ENCODE results near the gene PTPN5.

The PTPN5 gene

GRCh38 chr11:18772211-18772610, 19.4 kb downstream of the PTPN5 start:
- DNase-seq: no peak

DNA sequence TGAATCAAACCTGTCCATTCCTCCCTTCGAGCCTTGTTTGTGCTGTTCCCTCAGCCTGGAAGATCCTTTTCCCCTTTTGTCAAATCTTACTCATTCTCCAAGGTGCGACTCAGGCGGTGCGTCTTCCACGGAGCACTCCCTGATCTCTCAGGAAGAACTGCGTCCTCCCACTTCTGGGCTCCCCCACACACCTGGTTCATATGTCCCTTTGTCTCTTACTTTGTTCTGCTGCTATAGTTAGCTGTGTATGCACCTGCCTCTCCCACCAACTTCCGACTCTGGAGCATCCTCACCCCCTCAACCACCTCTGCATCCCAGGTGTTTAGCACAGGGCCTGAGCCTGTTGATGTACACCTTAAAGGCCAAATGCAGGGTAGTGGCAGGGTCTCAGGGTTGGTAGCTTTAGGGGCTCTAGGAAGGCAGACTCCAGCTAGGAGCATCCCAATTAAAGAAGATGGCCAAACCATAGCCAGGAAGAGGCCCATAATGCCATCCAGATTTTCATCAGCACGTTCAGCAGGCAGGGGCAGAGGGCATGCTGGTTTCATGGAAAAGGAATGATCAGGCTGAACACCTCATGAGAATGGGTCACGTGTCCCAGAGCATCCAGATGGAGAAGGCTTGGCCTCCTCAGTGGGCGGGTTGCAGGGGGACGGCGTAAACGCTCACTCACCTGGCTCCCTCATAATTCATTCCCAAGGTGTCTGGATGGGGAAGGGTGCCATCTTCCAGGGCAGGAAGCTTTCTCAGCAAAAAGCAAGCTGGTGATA, 20.1 kb downstream of the PTPN5 start:
- DNase-seq: no peak

DNA sequence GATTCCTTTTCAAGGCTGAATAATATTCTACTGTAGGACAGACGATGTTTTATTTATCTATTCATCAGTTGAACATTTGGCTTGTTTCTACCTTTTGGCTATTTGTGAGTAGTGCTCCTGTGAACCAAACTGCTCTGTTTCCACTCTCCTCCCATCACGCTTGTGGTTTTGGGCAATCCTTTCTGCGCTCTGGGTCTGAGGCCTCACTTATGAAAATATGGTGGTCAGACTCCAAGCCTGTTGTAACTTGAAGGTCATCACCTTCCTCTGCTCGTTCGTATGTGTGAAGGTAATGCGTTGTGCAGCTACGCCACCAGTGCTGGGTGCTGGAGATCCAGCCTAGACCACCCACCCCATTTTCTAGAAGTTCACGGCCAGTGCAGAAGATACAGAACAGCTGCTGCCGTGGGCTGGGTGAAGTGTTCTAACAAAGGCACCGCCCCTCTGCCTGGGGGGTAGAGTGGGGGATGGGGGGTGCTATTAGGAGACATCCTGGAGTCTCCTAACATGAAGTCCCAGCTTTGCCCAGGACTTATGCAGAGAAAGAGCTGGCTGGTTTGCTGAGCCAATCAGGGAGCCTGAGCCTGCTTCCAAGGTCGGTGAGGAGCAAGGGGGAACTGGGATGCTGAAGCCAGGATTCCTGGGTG, 21.0 kb downstream of the PTPN5 start:
- no peak for DNase-seq

DNA sequence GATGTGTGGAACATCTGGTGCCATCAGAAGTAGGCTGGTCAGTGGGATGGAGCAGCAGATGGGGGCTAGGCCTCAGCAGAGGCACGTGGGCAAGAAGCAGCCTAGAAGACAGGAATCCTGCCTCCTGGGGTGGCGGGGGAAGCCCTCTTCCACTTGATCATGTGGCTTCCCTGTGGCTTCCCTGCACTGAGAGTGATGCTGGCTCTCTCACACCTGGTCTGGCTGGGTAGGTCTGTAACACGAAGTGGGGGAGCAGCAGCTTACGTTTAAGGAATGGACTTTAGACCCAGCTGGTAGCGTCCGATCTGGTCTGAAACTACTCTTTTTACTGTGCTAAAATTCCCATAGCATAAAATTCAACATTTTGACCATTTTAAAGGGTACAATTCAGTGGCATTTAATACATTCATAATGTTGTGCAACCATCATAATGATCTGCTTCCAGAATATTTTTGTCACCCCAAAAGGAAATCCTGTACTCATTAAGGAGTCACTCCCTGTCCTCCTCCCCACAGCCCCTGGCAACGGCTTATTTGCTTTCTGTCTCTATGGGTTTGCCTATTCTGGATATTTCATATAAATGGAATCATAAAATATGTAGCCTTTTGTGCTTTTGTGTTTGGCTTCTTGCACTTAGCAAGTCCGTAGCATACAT, 21.7 kb downstream of the PTPN5 start:
- no peak for DNase-seq

DNA sequence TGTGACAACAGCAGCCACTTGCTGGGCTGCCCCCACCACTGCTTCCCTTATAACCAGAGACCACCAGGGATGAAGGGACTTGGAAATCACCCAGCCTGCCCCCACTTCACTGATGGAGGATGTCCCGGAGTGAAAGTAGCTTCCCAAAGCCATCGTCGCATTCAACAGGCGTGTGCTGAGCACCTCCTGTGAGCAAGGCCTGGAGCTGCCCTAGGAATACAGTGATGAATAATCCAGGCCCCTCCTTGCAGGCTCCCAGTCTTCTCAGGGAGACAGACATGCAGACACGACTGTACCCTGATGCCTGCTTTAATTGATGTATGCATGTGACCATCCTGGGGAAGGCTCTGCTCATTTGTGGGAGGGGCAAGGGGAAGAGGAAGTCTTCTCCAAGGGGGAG, 22.6 kb downstream of the PTPN5 start:
- DNase-seq: no peak

GRCh38 chr11:18768472-18768901, 23.1 kb downstream of the PTPN5 start:
- no peak for DNase-seq

- no peak for DNase-seq
These were observed 25.6 kb downstream of the PTPN5 start for GRCh38 chr11:18766015-18766414.

DNA sequence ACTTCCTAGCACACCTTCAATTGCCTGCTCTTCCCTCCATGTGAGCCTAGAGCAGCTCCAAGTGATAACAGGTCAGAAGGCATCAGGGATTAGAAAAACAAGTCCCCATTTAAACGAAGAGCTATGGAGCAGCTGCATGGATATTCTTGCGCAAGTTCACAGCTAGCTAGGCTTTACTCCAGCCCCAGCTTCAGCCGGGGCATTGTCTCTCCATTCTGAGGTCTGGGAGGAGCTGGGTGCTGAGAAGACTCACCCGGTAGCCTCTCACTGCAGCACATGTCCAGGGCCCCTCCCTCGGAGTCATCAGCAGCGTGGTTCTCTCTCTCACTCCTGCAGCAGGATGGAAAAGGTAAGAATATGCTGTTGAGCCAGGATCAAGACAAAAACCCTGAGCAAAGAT, 26.0 kb downstream of the PTPN5 start:
- DNase-seq: no peak

DNA sequence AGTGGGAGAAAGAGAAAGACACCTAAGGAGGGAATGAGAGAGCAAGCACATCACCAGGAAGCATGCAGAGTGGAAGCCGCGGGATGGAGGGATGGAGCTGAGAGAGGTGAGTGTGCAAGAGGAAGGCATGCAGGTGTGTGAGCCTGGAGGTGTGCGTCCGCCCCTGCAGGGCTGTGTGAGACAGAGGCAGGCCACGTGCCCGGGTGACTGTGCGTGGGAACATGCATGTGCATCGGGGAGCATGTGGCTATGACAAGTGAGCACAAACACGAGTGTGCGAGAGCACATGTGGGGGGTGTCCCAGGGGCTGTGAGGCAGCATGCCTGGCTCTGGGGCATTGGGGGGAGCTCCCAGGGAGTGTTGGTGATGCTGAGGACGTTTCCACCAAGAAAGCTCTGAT, 29.9 kb downstream of the PTPN5 start:
- no peak for DNase-seq

GRCh38 chr11:18761144-18761543, 30.5 kb downstream of the PTPN5 start:
- no peak for DNase-seq

DNA sequence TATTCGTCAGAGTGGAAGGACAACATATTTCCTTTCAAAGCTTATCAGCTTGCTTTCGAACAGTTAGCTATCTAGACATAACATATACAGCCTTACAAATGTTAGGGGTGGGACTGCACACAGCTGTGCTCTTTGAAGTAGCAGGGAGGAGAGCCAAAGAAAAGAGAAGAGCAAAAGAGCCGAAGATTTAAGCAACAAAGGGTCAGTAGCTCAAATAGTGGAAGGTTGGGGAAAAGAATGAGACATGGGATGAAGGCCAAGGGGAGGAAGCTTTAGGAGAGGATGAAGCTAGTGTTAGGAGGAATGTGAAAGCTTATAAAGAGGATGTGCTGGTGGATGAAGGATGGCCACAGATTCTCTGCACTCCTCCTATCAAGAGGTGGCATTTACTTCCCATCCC, 33.8 kb downstream of the PTPN5 start:
- no peak for DNase-seq

GRCh38 chr11:18756889-18757288, 34.7 kb downstream of the PTPN5 start:
- no peak for DNase-seq

- DNase-seq: no peak
These were observed 37.3 kb downstream of the PTPN5 start for GRCh38 chr11:18754308-18754707.

GRCh38 chr11:18752502-18752901, 39.1 kb downstream of the PTPN5 start:
- DNase-seq: no peak

GRCh38 chr11:18750944-18751343, 40.7 kb downstream of the PTPN5 start:
- DNase-seq: no peak

DNA sequence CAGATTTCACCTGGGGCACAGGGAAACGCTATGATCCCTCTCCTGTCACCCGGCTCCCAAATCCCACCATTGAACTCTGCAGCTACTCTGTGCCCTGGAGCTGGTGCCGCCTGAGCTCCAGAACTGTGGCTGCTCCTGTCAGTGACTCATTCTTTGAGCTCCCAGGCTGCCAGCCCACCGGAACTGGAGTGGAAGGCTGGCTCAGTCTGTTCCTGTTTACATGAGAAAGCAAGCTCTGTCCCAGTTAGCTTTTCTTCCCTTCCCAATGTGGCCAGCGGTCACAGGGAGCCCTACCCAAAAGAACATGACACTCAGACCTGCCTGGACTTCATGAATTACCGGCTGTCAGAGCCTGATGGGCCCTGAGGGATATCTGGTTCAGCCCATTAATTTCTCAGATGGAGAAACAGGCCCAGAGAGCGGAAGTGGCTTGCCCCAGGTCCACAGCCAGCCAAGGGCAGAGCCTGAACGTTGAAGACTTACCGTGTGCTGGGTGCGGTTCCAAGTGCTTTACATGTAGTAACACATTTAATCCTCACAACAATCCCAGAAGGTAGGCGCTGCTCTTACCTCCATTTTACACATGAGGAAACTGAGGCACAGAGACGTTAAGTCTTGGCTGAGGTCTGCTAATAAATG, 41.8 kb downstream of the PTPN5 start:
- no peak for DNase-seq

DNA sequence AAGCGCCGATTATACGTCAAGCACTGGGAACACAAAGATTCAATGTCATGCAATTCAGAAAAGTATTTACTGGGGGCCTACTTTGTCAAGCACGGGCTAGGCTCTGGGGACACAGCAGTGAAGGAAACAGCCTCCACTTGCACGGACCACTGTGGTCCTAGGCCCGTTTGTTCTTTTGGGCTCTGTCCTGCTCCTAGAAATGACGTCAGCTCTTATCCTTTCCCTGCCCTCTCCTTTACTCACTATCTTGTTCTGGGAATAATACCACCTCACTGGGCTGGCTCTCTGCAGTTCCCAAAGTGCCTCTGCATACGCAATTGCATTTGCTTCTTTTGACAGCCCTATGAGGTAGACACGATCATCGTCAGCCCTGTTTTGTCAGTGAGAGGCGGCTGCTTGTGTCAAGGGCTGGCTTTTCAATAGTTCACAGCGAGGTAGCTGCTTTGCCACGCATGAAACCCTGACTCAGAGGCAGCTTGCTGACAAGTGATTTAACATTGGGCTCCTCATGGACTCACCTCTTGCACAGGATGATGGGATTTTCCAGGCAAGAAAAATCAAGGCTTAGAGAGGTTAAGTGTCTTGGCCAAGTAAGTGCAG, 42.7 kb downstream of the PTPN5 start:
- DNase-seq: no peak

GRCh38 chr11:18745251-18745650, 46.3 kb downstream of the PTPN5 start:
- DNase-seq: no peak

GRCh38 chr11:18743900-18744514, 47.6 kb downstream of the PTPN5 start:
- DNase-seq: no peak

DNA sequence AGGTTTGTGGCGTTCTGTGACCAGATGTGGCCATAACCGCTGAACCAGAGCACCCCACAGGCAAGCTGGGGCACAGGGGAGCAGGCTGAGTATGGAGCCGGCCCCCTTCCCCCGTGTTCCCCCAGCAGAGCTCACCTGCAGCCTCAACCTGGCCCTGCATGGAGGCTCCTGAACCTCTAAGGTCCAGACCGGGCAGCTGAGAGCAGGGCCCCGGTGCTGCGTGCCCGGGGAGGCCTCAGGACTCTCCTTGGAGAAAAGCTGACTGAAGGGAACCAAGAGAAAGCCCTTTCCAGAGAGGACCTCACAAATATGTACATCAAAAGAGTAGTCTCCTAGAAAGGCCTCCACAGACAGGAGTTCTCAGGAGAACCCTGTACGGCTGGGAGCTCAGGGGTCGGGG, 48.2 kb downstream of the PTPN5 start:
- DNase-seq: no peak

DNA sequence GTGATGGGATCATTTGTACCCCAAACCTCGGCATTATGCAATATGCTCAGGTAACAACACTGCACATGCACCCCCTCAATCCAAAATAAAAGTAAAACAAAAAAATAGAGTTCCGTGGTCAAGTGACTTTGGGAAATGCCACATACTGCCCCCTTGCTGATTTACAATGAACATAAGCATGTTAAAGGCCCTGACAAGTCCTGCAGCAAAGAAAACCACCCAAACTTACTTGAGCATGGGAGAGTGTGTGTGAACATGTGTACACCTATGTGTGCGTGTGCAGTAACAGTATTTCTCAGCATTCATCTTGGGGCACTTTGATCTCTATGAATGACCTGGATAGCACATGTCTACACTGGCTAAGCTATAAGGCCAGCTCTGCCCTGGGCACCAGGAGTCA, 49.8 kb downstream of the PTPN5 start:
- no peak for DNase-seq

GRCh38 chr11:18739685-18740084, 51.9 kb downstream of the PTPN5 start:
- DNase-seq: no peak

DNA sequence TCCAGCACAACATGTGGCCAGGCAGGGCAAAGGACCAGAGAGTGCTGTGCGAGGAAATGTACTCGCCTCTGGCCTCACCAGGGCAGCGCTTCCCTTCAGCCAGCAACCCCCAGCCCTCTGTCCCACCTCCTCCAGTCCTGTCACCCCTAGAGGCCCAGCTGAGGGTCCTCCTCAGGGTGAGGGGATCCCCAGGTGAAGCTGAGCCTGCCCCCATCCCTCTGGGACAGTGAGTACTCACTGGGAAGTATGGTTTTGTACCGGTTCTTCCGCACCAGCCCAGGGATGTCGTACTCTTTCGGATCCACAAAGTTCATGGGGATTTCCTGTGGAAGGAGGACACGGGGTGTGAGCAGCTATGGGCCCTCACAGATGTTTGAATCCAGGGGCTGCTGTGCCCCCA, 54.0 kb downstream of the PTPN5 start:
- no peak for DNase-seq

All from DMS153 (cell line).